Natural killer cell (primary cell): Measurements from ENCODE around the gene NSD1. TPM values are rescaled to one million over a fixed set of nuclear protein-coding genes. Genes with fewer than 3 reads are reported as not detected.

Source experiments
- ATAC-seq, 3 donors: fragments of 150-1000 bp in 2 of 3; fragments of 200-7000 bp in 1 of 3; cut with Tn5 transposase; 1 replicate in 1 of 3; 2 replicates in 2 of 3; pipeline ENCODE4 v1.10.0; 2021; ENCODE audit warnings: mild to moderate bottlenecking in 2 of 3, moderate library complexity in 2 of 3
- DNase-seq, 2 donors: peaks; one replicate each; pipeline versions ENCODE4 v3.0.0 to v3.0.0-alpha.2; 2013 to 2021; ENCODE audit warnings: mixed read lengths in 1 of 2
- H3K27ac ChIP-seq: one replicate; pipeline ENCODE4 v1.5.1; 2013; ENCODE audit warnings: mild to moderate bottlenecking, low read length
- H3K27me3 ChIP-seq: one replicate; pipeline ENCODE4 v1.6.1; 2013; ENCODE audit warnings: low read length; ENCODE audit not compliant: control insufficient read depth, insufficient read depth
- H3K36me3 ChIP-seq: one replicate; pipeline ENCODE4 v1.6.1; 2013; ENCODE audit warnings: low read length; ENCODE audit not compliant: control insufficient read depth, insufficient read depth
- H3K4me1 ChIP-seq: one replicate; pipeline ENCODE4 v1.6.1; 2013; ENCODE audit warnings: low read length; ENCODE audit not compliant: control insufficient read depth, insufficient read depth
- H3K4me3 ChIP-seq: one replicate; pipeline ENCODE4 v1.5.1; 2013; ENCODE audit warnings: low read length
- H3K9me3 ChIP-seq: one replicate; pipeline ENCODE4 v1.6.1; 2013; ENCODE audit warnings: low read length; ENCODE audit not compliant: control insufficient read depth, insufficient read depth
- H3K27ac Mint-ChIP-seq, 2 donors: one replicate each; pipeline ENCODE4 v1.8.0; 2022; ENCODE audit warnings: mild to moderate bottlenecking in 2 of 2, mixed read lengths in 2 of 2, moderate library complexity in 1 of 2
- H3K27me3 Mint-ChIP-seq, 2 donors: one replicate each; pipeline ENCODE4 v1.8.0; 2022; ENCODE audit warnings: low read depth in 2 of 2, mixed read lengths in 2 of 2
- H3K36me3 Mint-ChIP-seq: one replicate; pipeline ENCODE4 v1.8.0; 2022; ENCODE audit warnings: mixed read lengths
- H3K4me1 Mint-ChIP-seq, 2 donors: one replicate each; pipeline ENCODE4 v1.8.0; 2022; ENCODE audit warnings: mixed read lengths in 2 of 2
- H3K4me3 Mint-ChIP-seq: one replicate; pipeline ENCODE4 v1.8.0; 2022; ENCODE audit warnings: mild to moderate bottlenecking, moderate library complexity, mixed read lengths
- H3K9me3 Mint-ChIP-seq, 2 donors: one replicate each; pipeline ENCODE4 v1.8.0; 2022; ENCODE audit warnings: mixed read lengths in 2 of 2
- WGBS: methylation state at CpG from one replicate; pipeline ENCODE4 v1.1.7; 2013; ENCODE audit warnings: missing lambda C conversion rate; ENCODE audit not compliant: insufficient coverage; 5-methylcytosine and 5-hydroxymethylcytosine counted together
- intact Hi-C: fragments of 100-400 bp; cut with micrococcal nuclease; formaldehyde crosslinking; loops from one replicate; pipeline ENCODE4 v1.14.2; 2022
- total RNA-seq, 4 donors: library from RNA; stranded (reverse); fragments of 120-200 nt in 1 of 4; gene quantifications; one replicate each; pipeline versions ENCODE4 v1.2.3 to v1.2.4, GENCODE V29; 2013 to 2022
- TF ChIP-seq, protein P1 (sequence below): fragments of 200-600 bp; IDR thresholded peaks from one replicate; pipeline ENCODE4 v1.8.0; 2022; ENCODE audit warnings: antibody characterized with exemption

The NSD1 gene
- total RNA-seq, 3 donors from 2014 or later (not counting 1 experiment from before 2014, with no cell fraction given) = 117 to 147 (median 143) TPM

DNA sequence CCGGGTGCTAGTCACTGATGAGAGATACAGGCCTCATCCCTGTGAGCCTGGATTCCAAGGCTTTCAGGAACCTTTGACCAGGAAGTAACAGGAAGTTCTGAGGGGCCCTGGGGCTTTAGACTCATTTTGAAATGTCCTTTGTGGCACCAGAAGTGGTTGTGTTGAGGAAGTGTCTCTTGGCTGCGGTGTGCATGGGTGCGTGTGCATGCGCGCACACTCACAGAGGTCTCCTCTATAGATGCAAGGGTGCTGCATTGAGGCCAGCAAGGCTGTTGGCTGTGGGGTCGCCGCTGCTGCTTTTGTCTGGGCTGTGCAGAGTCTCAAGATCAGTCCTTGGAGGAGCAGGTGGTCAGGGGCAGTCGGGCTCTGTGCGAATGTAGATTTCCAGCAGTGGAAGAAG is 162.4 kb downstream of the NSD1 start:
- Histone ChIP-seq H3K9me3 (no peaks in the 10 kb centered on the region), H3K4me1 (peaks cover 52% of the 10 kb centered on the region), H3K4me3 (no peak overlapping the region), H3K36me3 (peaks cover 40% of the 10 kb centered on the region), H3K27ac (peak overlapping the region; percentile 17), H3K27me3 (no peaks in the 10 kb centered on the region)
- ATAC-seq (no peak), DNase-seq (no peak)
- H3K4me3 Mint-ChIP-seq = peak overlapping the region; percentile 67
- H3K9me3 Mint-ChIP-seq = no peaks in the 10 kb centered on the region
- intact Hi-C loops = no loop called here
- peaks cover 10% of the 10 kb centered on the region for H3K36me3 Mint-ChIP-seq
- H3K27me3 Mint-ChIP-seq = no peaks in the 10 kb centered on the region
- H3K27ac Mint-ChIP-seq = peak overlapping the region; percentile 81 to 87
- H3K4me1 Mint-ChIP-seq = peaks cover 43 to 50% of the 10 kb centered on the region in 2 donors
- 46% methylated on average over 9 of the region's 9 CpGs for WGBS
- TF ChIP-seq, protein P1, sequence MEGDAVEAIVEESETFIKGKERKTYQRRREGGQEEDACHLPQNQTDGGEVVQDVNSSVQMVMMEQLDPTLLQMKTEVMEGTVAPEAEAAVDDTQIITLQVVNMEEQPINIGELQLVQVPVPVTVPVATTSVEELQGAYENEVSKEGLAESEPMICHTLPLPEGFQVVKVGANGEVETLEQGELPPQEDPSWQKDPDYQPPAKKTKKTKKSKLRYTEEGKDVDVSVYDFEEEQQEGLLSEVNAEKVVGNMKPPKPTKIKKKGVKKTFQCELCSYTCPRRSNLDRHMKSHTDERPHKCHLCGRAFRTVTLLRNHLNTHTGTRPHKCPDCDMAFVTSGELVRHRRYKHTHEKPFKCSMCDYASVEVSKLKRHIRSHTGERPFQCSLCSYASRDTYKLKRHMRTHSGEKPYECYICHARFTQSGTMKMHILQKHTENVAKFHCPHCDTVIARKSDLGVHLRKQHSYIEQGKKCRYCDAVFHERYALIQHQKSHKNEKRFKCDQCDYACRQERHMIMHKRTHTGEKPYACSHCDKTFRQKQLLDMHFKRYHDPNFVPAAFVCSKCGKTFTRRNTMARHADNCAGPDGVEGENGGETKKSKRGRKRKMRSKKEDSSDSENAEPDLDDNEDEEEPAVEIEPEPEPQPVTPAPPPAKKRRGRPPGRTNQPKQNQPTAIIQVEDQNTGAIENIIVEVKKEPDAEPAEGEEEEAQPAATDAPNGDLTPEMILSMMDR = no peak

DNA sequence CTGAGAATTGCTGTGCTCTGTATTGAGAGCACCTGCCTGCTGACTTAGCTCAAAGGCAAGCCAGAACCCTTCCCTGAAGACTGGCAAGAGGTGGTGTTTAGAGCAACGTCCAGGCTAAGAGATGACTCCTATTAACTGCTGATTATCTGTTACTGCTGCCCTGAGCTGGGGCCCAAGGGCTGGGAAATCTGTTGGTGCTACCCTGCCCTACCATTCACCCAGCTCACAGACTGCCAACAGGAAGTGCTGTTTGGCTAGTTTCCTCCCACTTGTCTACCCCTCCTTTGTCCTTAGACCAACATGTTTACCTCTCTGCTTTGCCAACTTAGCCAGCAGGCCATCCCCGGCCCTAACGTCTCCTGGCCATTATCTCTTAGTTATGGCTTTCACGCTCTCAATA is 163.0 kb downstream of the NSD1 start:
- H3K4me1 ChIP-seq = peaks cover 58% of the 10 kb centered on the region
- H3K27ac ChIP-seq = peak overlapping the region; percentile 1
- peak overlapping the region; percentile 67 for H3K4me3 Mint-ChIP-seq
- no peaks in the 10 kb centered on the region for H3K9me3 Mint-ChIP-seq
- DNase-seq (peak in 1 of 2 donors; percentile 41), ATAC-seq (peak; percentile 40 to 54 (median 43))
- H3K27ac Mint-ChIP-seq = peak overlapping the region; percentile 81 to 87
- H3K27me3 Mint-ChIP-seq = no peaks in the 10 kb centered on the region
- H3K4me3 ChIP-seq = no peak overlapping the region
- no peaks in the 10 kb centered on the region for H3K27me3 ChIP-seq
- peaks cover 45% of the 10 kb centered on the region for H3K36me3 ChIP-seq
- H3K36me3 Mint-ChIP-seq = peaks cover 10% of the 10 kb centered on the region
- intact Hi-C loops = no loop called here
- peaks cover 49 to 56% of the 10 kb centered on the region in 2 donors for H3K4me1 Mint-ChIP-seq
- TF ChIP-seq, protein P1 = no peak
- H3K9me3 ChIP-seq = no peaks in the 10 kb centered on the region
- 28% methylated on average over 4 of the region's 4 CpGs for WGBS

DNA sequence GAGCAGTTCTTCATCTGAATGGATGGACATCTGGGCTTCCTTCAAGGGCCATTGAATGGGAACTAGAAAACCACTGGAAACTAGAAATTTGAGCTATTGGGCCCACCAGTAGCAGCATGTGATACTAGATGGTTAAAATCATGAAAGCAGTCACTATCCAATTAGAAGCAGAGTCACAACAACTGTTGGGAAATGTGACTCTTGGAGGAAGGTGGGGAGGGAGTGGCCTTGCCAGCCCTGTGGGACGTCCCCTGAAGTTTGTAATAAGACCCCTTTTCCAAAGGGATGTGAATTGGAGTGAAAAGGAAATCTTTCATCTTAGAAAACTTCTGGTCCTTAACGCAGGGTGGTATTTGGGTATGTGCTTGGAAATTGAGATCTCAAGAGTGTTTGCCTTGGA is 164.3 kb downstream of the NSD1 start:
- H3K27ac ChIP-seq = no peak overlapping the region
- ATAC-seq (no peak), DNase-seq (no peak)
- TF ChIP-seq, protein P1 = no peak
- Mint-ChIP-seq H3K9me3 (no peaks in the 10 kb centered on the region), H3K4me1 (peaks cover 61 to 63% of the 10 kb centered on the region in 2 donors), H3K4me3 (no peak overlapping the region), H3K36me3 (peaks cover 3% of the 10 kb centered on the region), H3K27ac (peak overlapping the region; percentile 89 to 96), H3K27me3 (no peaks in the 10 kb centered on the region)
- 86% methylated on average over 1 of the region's 2 CpGs for WGBS
- H3K36me3 ChIP-seq = peaks cover 37% of the 10 kb centered on the region
- no peak overlapping the region for H3K4me3 ChIP-seq
- H3K4me1 ChIP-seq = peaks cover 72% of the 10 kb centered on the region
- H3K27me3 ChIP-seq = no peaks in the 10 kb centered on the region
- intact Hi-C loops = no loop called here
- H3K9me3 ChIP-seq = no peaks in the 10 kb centered on the region

DNA sequence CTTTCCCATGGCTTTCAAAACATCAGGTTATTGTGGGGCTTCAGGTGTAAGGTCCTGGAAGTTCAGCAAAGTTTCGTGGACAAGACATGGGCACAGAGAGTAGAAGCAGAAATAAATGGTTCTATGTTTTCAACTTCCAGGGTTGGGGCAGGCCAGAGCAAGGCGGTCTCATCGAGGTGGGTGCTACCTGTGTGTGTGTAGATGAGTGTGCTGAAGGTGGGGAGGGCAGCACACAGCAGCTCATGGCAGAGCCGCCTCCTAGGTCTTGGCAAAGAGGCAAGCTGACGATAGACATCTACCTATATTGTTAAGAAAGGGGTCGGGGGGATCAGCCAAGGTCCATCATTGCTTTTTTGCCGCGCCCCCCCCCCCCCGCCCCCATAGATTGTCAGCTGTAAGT is 166.1 kb downstream of the NSD1 start:
- peak overlapping the region; percentile 80 for H3K27ac ChIP-seq
- Mint-ChIP-seq H3K4me1 (peaks cover 72 to 79% of the 10 kb centered on the region in 2 donors), H3K9me3 (no peaks in the 10 kb centered on the region), H3K36me3 (no peaks in the 10 kb centered on the region), H3K27me3 (no peaks in the 10 kb centered on the region), H3K4me3 (peak overlapping the region; percentile 71), H3K27ac (peak overlapping the region; percentile 89 to 96)
- no peak overlapping the region for H3K4me3 ChIP-seq
- ATAC-seq (no peak), DNase-seq (no peak)
- TF ChIP-seq, protein P1 = no peak
- 75% methylated on average over 9 of the region's 9 CpGs for WGBS
- H3K27me3 ChIP-seq = no peaks in the 10 kb centered on the region
- H3K36me3 ChIP-seq = peaks cover 20% of the 10 kb centered on the region
- H3K4me1 ChIP-seq = peaks cover 80% of the 10 kb centered on the region
- no peaks in the 10 kb centered on the region for H3K9me3 ChIP-seq
- intact Hi-C loops = loop anchor here (5.0 kb wide), 2 partner anchors 158 to 187 kb away; no protein-coding TSS in a partner anchor
